Neural cell (in vitro differentiated cells): ENCODE measurements around the gene MARCHF11.

Experiments
- EP300 ChIP-seq: fragments of 450-650 bp; conservative IDR thresholded peaks from 2 replicates; pipeline ENCODE4 v1.6.1; 2014; ENCODE audit warnings: antibody characterized with exemption, mild to moderate bottlenecking, moderate library complexity; ENCODE audit not compliant: poor library complexity, severe bottlenecking
- EZH2 ChIP-seq: fragments of 200-600, 300-800 bp; shearing (Covaris generic), sonication (generic); IDR thresholded peaks from 2 replicates; pipeline ENCODE4 v1.6.1; 2014; ENCODE audit warnings: antibody characterized with exemption, low read length, borderline replicate concordance, mild to moderate bottlenecking; ENCODE audit not compliant: insufficient read depth, poor library complexity, severe bottlenecking
- MXI1 ChIP-seq: fragments of 450-650 bp; conservative IDR thresholded peaks from 2 replicates; pipeline ENCODE4 v1.6.1; 2014; ENCODE audit warnings: antibody characterized with exemption, mild to moderate bottlenecking; ENCODE audit not compliant: poor library complexity, severe bottlenecking
- POLR2AphosphoS5 ChIP-seq: IDR thresholded peaks from 2 replicates; pipeline ENCODE4 v1.6.1; 2012
- RAD21 ChIP-seq: fragments of 450-650 bp; conservative IDR thresholded peaks from 2 replicates; pipeline ENCODE4 v1.6.1; 2014; ENCODE audit warnings: antibody characterized with exemption, mild to moderate bottlenecking, moderate library complexity
- SMC3 ChIP-seq: fragments of 450-650 bp; conservative IDR thresholded peaks from 2 replicates; pipeline ENCODE4 v1.6.1; 2014; ENCODE audit warnings: antibody characterized with exemption, mild to moderate bottlenecking, moderate library complexity; ENCODE audit not compliant: poor library complexity
- TAF1 ChIP-seq: IDR thresholded peaks from 2 replicates; pipeline ENCODE4 v1.6.1; 2012; ENCODE audit warnings: low read depth
- TF ChIP-seq, protein P1 (sequence below): fragments of 450-650 bp; IDR thresholded peaks from 2 replicates; pipeline ENCODE4 v1.5.1; 2014; ENCODE audit warnings: antibody characterized with exemption, mild to moderate bottlenecking, moderate library complexity; ENCODE audit not compliant: poor library complexity, severe bottlenecking
- TF ChIP-seq, protein P2 (sequence below): IDR thresholded peaks from 2 replicates; pipeline ENCODE4 v1.6.1; 2012; ENCODE audit warnings: borderline replicate concordance

DNA sequence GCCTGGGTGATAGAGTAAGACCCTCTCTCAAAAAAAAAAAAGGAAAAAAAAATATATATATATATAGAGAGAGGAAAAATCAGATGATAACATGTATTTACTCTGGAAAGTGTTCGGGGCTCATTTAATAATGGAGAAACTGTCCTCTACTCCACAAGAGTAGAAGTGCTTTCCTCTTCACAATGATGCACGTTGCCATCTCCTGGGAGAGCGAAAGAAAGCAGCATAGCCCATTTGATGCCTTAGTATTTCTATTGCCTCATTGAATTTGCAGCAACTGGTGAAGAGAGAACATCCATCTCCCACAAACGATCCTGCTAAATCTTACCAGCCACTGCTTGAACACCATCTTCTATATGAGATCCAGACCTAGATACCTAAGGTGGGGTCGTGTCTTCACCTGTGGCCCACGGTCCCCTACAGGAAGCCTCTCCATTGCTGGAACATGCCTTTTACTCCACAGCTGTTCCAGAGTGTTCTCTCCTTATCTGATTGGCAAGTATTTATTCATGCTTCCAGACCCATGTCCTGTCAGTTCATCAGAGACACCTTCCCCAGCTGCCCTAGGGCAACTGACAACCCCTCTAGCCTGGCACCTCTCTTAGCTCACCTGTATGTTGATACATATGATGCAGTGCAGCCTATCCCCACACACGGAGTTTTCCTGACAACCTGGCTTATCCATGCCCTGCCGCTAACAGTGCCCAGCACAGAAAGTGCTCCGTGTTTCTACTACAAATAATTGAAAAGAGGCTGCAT lies 115.3 kb downstream of the MARCHF11 start:
- TF ChIP-seq SMC3 = no peak
- TF ChIP-seq, protein P1, sequence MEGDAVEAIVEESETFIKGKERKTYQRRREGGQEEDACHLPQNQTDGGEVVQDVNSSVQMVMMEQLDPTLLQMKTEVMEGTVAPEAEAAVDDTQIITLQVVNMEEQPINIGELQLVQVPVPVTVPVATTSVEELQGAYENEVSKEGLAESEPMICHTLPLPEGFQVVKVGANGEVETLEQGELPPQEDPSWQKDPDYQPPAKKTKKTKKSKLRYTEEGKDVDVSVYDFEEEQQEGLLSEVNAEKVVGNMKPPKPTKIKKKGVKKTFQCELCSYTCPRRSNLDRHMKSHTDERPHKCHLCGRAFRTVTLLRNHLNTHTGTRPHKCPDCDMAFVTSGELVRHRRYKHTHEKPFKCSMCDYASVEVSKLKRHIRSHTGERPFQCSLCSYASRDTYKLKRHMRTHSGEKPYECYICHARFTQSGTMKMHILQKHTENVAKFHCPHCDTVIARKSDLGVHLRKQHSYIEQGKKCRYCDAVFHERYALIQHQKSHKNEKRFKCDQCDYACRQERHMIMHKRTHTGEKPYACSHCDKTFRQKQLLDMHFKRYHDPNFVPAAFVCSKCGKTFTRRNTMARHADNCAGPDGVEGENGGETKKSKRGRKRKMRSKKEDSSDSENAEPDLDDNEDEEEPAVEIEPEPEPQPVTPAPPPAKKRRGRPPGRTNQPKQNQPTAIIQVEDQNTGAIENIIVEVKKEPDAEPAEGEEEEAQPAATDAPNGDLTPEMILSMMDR = no peak
- TF ChIP-seq EP300 = no peak
- TF ChIP-seq POLR2AphosphoS5 = no peak
- TF ChIP-seq, protein P2, sequence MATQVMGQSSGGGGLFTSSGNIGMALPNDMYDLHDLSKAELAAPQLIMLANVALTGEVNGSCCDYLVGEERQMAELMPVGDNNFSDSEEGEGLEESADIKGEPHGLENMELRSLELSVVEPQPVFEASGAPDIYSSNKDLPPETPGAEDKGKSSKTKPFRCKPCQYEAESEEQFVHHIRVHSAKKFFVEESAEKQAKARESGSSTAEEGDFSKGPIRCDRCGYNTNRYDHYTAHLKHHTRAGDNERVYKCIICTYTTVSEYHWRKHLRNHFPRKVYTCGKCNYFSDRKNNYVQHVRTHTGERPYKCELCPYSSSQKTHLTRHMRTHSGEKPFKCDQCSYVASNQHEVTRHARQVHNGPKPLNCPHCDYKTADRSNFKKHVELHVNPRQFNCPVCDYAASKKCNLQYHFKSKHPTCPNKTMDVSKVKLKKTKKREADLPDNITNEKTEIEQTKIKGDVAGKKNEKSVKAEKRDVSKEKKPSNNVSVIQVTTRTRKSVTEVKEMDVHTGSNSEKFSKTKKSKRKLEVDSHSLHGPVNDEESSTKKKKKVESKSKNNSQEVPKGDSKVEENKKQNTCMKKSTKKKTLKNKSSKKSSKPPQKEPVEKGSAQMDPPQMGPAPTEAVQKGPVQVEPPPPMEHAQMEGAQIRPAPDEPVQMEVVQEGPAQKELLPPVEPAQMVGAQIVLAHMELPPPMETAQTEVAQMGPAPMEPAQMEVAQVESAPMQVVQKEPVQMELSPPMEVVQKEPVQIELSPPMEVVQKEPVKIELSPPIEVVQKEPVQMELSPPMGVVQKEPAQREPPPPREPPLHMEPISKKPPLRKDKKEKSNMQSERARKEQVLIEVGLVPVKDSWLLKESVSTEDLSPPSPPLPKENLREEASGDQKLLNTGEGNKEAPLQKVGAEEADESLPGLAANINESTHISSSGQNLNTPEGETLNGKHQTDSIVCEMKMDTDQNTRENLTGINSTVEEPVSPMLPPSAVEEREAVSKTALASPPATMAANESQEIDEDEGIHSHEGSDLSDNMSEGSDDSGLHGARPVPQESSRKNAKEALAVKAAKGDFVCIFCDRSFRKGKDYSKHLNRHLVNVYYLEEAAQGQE = no peak
- no peak for TF ChIP-seq MXI1
- TF ChIP-seq RAD21 = no peak
- no peak for TF ChIP-seq EZH2
- TF ChIP-seq TAF1 = no peak
